WTC11 (cell line): Measurements from ENCODE around the gene CHD6. TPM values are rescaled to one million over a fixed set of nuclear protein-coding genes. Genes with fewer than 3 reads are reported as not detected.

Experiments used
- ATAC-seq: fragments of 200-7000 bp; cut with Tn5 transposase; 2 replicates; pipeline ENCODE4 v1.10.0; 2021; ENCODE audit warnings: mild to moderate bottlenecking, moderate library complexity
- CTCF ChIA-PET: fragments of 300-600 bp; sonication (Branson Sonifier 250); formaldehyde crosslinking; loops from one replicate; lab custom pipeline; 2021; ENCODE audit warnings: antibody characterized with exemption; lab: Charles Lee
- POLR2A ChIA-PET: fragments of 350-600 bp; sonication (Branson Sonifier 250); formaldehyde crosslinking; loops from one replicate; lab custom pipeline; 2021; ENCODE audit warnings: antibody characterized with exemption; lab: Charles Lee
- DNase-seq: peaks from one replicate; pipeline ENCODE4 v3.0.0; 2021; ENCODE audit warnings: low spot score
- H3K27ac Mint-ChIP-seq: 2 replicates; pipeline ENCODE4 v1.8.0; 2021; ENCODE audit warnings: mixed read lengths
- H3K27me3 Mint-ChIP-seq: 2 replicates; pipeline ENCODE4 v1.8.0; 2021; ENCODE audit warnings: low read depth, mild to moderate bottlenecking, moderate library complexity, mixed read lengths
- H3K36me3 Mint-ChIP-seq: 2 replicates; pipeline ENCODE4 v1.8.0; 2021; ENCODE audit warnings: mixed read lengths
- H3K4me1 Mint-ChIP-seq: 2 replicates; pipeline ENCODE4 v1.8.0; 2022; ENCODE audit warnings: mixed read lengths
- H3K4me3 Mint-ChIP-seq: 2 replicates; pipeline ENCODE4 v1.8.0; 2021; ENCODE audit warnings: mild to moderate bottlenecking, moderate library complexity, mixed read lengths
- H3K9me3 Mint-ChIP-seq: 2 replicates; pipeline ENCODE4 v1.8.0; 2021; ENCODE audit warnings: mixed read lengths
- ARID4B ChIP-seq: sonication (generic); formaldehyde crosslinking; IDR thresholded peaks from 2 replicates; pipeline ENCODE4 v1.8.0; 2023; ENCODE audit warnings: missing genetic modification reagents, mild to moderate bottlenecking, borderline replicate concordance
- CDX4 ChIP-seq: fragments of 250-450 bp; sonication (Bioruptor Pico); IDR thresholded peaks from 2 replicates; pipeline ENCODE4 v1.9.0; 2021; ENCODE audit warnings: moderate library complexity, mild to moderate bottlenecking, inconsistent platforms, borderline replicate concordance
- EMX1 ChIP-seq: fragments of 250-450 bp; sonication (Bioruptor Pico); IDR thresholded peaks from 2 replicates; pipeline ENCODE4 v1.8.0; 2021; ENCODE audit warnings: mild to moderate bottlenecking
- ESRRA ChIP-seq: sonication (generic); formaldehyde crosslinking; IDR thresholded peaks from 2 replicates; pipeline ENCODE4 v1.8.1; 2022; ENCODE audit warnings: mild to moderate bottlenecking, missing genetic modification reagents, borderline replicate concordance
- ETV6 ChIP-seq: sonication (generic); formaldehyde crosslinking; IDR thresholded peaks from 2 replicates; pipeline ENCODE4 v1.8.1; 2022; ENCODE audit warnings: mild to moderate bottlenecking, missing genetic modification reagents
- JUN ChIP-seq: sonication (generic); formaldehyde crosslinking; IDR thresholded peaks from 2 replicates; pipeline ENCODE4 v1.8.0; 2023; ENCODE audit warnings: mild to moderate bottlenecking, missing genetic modification reagents
- NFYB ChIP-seq: sonication (generic); formaldehyde crosslinking; conservative IDR thresholded peaks from 2 replicates; pipeline ENCODE4 v1.8.0; 2022; ENCODE audit warnings: low read depth, missing genetic modification reagents
- NR1H2 ChIP-seq: sonication (generic); formaldehyde crosslinking; IDR thresholded peaks from 2 replicates; pipeline ENCODE4 v1.9.0; 2021; ENCODE audit warnings: mild to moderate bottlenecking, moderate library complexity, missing genetic modification reagents
- SMAD4 ChIP-seq: sonication (generic); formaldehyde crosslinking; IDR thresholded peaks from 2 replicates; pipeline ENCODE4 v1.8.0; 2022; ENCODE audit warnings: mild to moderate bottlenecking, missing genetic modification reagents
- ZNF219 ChIP-seq: sonication (generic); formaldehyde crosslinking; IDR thresholded peaks from 2 replicates; pipeline ENCODE4 v1.8.0; 2023; ENCODE audit warnings: missing genetic modification reagents, mild to moderate bottlenecking, borderline replicate concordance
- ZNF396 ChIP-seq: fragments of 250-450 bp; sonication (Bioruptor Pico); IDR thresholded peaks from 2 replicates; pipeline ENCODE4 v1.8.0; 2021; ENCODE audit warnings: mild to moderate bottlenecking, moderate library complexity, borderline replicate concordance
- ZNF532 ChIP-seq: fragments of 250-450 bp; sonication (Bioruptor Pico); IDR thresholded peaks from 2 replicates; pipeline ENCODE4 v1.9.0; 2021; ENCODE audit warnings: mild to moderate bottlenecking, borderline replicate concordance
- ZSCAN18 ChIP-seq: fragments of 250-450 bp; sonication (Bioruptor Pico); IDR thresholded peaks from 2 replicates; pipeline ENCODE4 v2.1.2; 2022; ENCODE audit warnings: mild to moderate bottlenecking, moderate library complexity
- total RNA-seq: library from RNA; stranded (reverse); gene quantifications from 3 replicates; pipeline ENCODE4 v1.2.3, GENCODE V29; 2021
- TF ChIP-seq, protein P1 (sequence below): sonication (generic); formaldehyde crosslinking; IDR thresholded peaks from 2 replicates; pipeline ENCODE4 v1.8.1; 2023; ENCODE audit warnings: mild to moderate bottlenecking, missing genetic modification reagents
- TF ChIP-seq, protein P2 (sequence below): sonication (generic); formaldehyde crosslinking; IDR thresholded peaks from 2 replicates; pipeline ENCODE4 v1.8.0; 2022; ENCODE audit warnings: missing genetic modification reagents

The CHD6 gene
- total RNA-seq, 1 experiment from 2014 or later: 52.1 TPM

GRCh38 chr20:41364967-41365765 is 253.0 kb downstream of the CHD6 start:
- no peak overlapping the region for H3K27ac Mint-ChIP-seq
- CTCF ChIA-PET: interaction anchor here (1.0 to 3.1 kb wide), 4 partner anchors 16 to 192 kb away, joined by 4 to 13 read pairs (median 5); partner anchors contain the start of gene LPIN3
- TF ChIP-seq, protein P1, sequence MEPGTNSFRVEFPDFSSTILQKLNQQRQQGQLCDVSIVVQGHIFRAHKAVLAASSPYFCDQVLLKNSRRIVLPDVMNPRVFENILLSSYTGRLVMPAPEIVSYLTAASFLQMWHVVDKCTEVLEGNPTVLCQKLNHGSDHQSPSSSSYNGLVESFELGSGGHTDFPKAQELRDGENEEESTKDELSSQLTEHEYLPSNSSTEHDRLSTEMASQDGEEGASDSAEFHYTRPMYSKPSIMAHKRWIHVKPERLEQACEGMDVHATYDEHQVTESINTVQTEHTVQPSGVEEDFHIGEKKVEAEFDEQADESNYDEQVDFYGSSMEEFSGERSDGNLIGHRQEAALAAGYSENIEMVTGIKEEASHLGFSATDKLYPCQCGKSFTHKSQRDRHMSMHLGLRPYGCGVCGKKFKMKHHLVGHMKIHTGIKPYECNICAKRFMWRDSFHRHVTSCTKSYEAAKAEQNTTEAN (CRISPR knock-in tag): no peak
- TF ChIP-seq ZNF219 (CRISPR knock-in tag): no peak
- peaks cover 50% of the 10 kb centered on the region for H3K27me3 Mint-ChIP-seq
- no peaks in the 10 kb centered on the region; the same call in 1 of the 2 replicates for H3K9me3 Mint-ChIP-seq
- no peak for DNase-seq
- POLR2A ChIA-PET: no interaction called here
- peaks cover 12% of the 10 kb centered on the region for H3K4me1 Mint-ChIP-seq
- no peak for ATAC-seq
- peak overlapping the region; percentile 58 for H3K4me3 Mint-ChIP-seq
- no peaks in the 10 kb centered on the region for H3K36me3 Mint-ChIP-seq

DNA sequence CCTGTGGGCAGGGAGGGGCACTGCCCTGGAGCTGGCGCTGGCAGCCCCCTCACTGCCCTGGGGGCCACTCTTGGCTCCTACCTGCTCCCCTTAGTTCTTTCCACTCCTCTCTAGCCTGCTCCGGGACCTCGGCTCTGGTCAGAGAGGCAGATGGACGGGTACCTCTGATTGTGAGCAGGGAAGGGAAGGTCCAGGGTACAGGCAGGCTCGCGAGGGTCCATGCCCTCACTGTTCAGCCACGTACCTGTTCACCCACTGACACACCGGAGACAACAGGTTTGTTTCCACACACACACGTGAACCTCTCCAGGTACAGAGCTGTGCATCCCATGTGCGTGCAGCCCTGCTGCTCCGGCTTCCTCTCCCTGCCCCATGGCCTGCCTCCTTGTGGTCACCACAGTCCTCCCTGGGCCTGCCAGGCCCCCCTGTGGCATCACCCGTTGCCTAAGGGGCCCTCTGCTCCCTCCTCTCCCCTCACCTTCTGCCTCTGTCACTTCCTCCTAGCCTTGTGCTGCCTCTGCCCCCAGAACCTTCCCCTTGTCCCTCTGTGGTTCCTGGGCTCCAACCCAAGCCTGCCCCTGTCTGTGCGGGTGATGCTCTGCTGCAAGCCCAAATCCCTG is 253.8 kb downstream of the CHD6 start:
- Mint-ChIP-seq H3K27ac (no peak overlapping the region), H3K27me3 (peaks cover 42% of the 10 kb centered on the region), H3K4me1 (peaks cover 12% of the 10 kb centered on the region), H3K4me3 (no peak overlapping the region), H3K36me3 (no peaks in the 10 kb centered on the region), H3K9me3 (no peaks in the 10 kb centered on the region)
- ATAC-seq (no peak), DNase-seq (no peak)
- ChIA-PET POLR2A (no interaction called here), CTCF (interaction anchor here (1.2 kb wide), 1 partner anchor 47 kb away, joined by 5 read pairs; no protein-coding TSS in a partner anchor)
- TF ChIP-seq, protein P2, sequence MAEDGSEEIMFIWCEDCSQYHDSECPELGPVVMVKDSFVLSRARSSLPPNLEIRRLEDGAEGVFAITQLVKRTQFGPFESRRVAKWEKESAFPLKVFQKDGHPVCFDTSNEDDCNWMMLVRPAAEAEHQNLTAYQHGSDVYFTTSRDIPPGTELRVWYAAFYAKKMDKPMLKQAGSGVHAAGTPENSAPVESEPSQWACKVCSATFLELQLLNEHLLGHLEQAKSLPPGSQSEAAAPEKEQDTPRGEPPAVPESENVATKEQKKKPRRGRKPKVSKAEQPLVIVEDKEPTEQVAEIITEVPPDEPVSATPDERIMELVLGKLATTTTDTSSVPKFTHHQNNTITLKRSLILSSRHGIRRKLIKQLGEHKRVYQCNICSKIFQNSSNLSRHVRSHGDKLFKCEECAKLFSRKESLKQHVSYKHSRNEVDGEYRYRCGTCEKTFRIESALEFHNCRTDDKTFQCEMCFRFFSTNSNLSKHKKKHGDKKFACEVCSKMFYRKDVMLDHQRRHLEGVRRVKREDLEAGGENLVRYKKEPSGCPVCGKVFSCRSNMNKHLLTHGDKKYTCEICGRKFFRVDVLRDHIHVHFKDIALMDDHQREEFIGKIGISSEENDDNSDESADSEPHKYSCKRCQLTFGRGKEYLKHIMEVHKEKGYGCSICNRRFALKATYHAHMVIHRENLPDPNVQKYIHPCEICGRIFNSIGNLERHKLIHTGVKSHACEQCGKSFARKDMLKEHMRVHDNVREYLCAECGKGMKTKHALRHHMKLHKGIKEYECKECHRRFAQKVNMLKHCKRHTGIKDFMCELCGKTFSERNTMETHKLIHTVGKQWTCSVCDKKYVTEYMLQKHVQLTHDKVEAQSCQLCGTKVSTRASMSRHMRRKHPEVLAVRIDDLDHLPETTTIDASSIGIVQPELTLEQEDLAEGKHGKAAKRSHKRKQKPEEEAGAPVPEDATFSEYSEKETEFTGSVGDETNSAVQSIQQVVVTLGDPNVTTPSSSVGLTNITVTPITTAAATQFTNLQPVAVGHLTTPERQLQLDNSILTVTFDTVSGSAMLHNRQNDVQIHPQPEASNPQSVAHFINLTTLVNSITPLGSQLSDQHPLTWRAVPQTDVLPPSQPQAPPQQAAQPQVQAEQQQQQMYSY: no peak
- no peak for TF ChIP-seq CDX4 (CRISPR knock-in tag)
- TF ChIP-seq ZNF396 (CRISPR knock-in tag): no peak
- no peak for TF ChIP-seq ZSCAN18 (CRISPR knock-in tag)
- no peak for TF ChIP-seq JUN (CRISPR knock-in tag)
- TF ChIP-seq ARID4B (CRISPR knock-in tag): no peak
- TF ChIP-seq NR1H2: no peak
- TF ChIP-seq SMAD4 (CRISPR knock-in tag): no peak
- TF ChIP-seq NFYB (CRISPR knock-in tag): no peak
- no peak for TF ChIP-seq ZNF532 (CRISPR knock-in tag)
- no peak for TF ChIP-seq ESRRA (CRISPR knock-in tag)
- no peak for TF ChIP-seq ETV6
- TF ChIP-seq EMX1 (CRISPR knock-in tag): no peak
